CD4-positive, alpha-beta memory T cell (primary cell): ENCODE data around the gene PLCH2. TPM values are rescaled to one million over a fixed set of nuclear protein-coding genes. Genes with fewer than 3 reads are reported as not detected.

Experiments
- CTCF ChIA-PET: fragments of 350-600 bp; sonication (Branson Sonifier 250); formaldehyde crosslinking; loops from one replicate; lab custom pipeline; 2021; ENCODE audit warnings: inconsistent platforms; ENCODE audit not compliant: partially characterized antibody; lab: Charles Lee
- POLR2A ChIA-PET: fragments of 350-600 bp; sonication (Branson Sonifier 250); formaldehyde crosslinking; loops from one replicate; lab custom pipeline; 2021; ENCODE audit not compliant: partially characterized antibody; lab: Charles Lee
- DNase-seq, 5 donors: peaks; one replicate each; pipeline versions ENCODE4 v3.0.0 to v3.0.0-alpha.2; 2020 to 2022; ENCODE audit warnings: mixed read lengths in 1 of 5
- H3K27ac ChIP-seq: one replicate; pipeline ENCODE4 v1.7.0; 2013; ENCODE audit warnings: low read depth, low read length
- H3K27me3 ChIP-seq: 2 replicates; pipeline ENCODE4 v1.7.0; 2013; ENCODE audit warnings: mild to moderate bottlenecking, low read length, moderate library complexity; ENCODE audit not compliant: insufficient read depth
- H3K36me3 ChIP-seq: 2 replicates; pipeline ENCODE4 v1.7.0; 2013; ENCODE audit warnings: mild to moderate bottlenecking, low read length, moderate library complexity; ENCODE audit not compliant: insufficient read depth
- H3K4me1 ChIP-seq: 2 replicates; pipeline ENCODE4 v1.7.0; 2013; ENCODE audit warnings: mild to moderate bottlenecking, low read length, moderate library complexity; ENCODE audit not compliant: insufficient read depth
- H3K4me3 ChIP-seq, 2 donors: one replicate each; pipeline ENCODE4 v1.7.0; 2013; ENCODE audit warnings: low read length in 2 of 2, mild to moderate bottlenecking in 1 of 2
- H3K9me3 ChIP-seq, 2 donors: one replicate each; pipeline ENCODE4 v1.7.0; 2013; ENCODE audit warnings: low read length in 2 of 2, control low read depth in 1 of 2; ENCODE audit not compliant: control insufficient read depth in 1 of 2
- H3K27ac Mint-ChIP-seq, 7 donors: one replicate each; pipeline ENCODE4 v1.8.0; 2020 to 2021; ENCODE audit warnings: mixed read lengths in 7 of 7, mild to moderate bottlenecking in 6 of 7, inconsistent platforms in 3 of 7, moderate library complexity in 3 of 7
- H3K27me3 Mint-ChIP-seq, 2 donors: one replicate each; pipeline ENCODE4 v1.8.0; 2020 to 2021; ENCODE audit warnings: mixed read lengths in 2 of 2
- H3K36me3 Mint-ChIP-seq, 2 donors: one replicate each; pipeline ENCODE4 v1.8.0; 2020 to 2021; ENCODE audit warnings: mixed read lengths in 2 of 2, inconsistent platforms in 1 of 2, mild to moderate bottlenecking in 1 of 2
- H3K4me1 Mint-ChIP-seq, 4 donors: one replicate each; pipeline ENCODE4 v1.8.0; 2020 to 2021; ENCODE audit warnings: mixed read lengths in 4 of 4, mild to moderate bottlenecking in 1 of 4
- H3K4me3 Mint-ChIP-seq, 8 donors: one replicate each; pipeline ENCODE4 v1.8.0; 2020 to 2021; ENCODE audit warnings: mixed read lengths in 8 of 8, mild to moderate bottlenecking in 7 of 8, moderate library complexity in 6 of 8, inconsistent platforms in 3 of 8
- H3K9me3 Mint-ChIP-seq, 8 donors: one replicate each; pipeline ENCODE4 v1.8.0; 2020 to 2021; ENCODE audit warnings: mixed read lengths in 8 of 8, mild to moderate bottlenecking in 5 of 8, inconsistent platforms in 3 of 8, moderate library complexity in 1 of 8
- intact Hi-C: fragments of 100-400 bp; cut with micrococcal nuclease; formaldehyde crosslinking; loops from one replicate; pipeline ENCODE4 v1.15.1; 2023
- polyA plus RNA-seq, 2 donors: library from polyadenylated mRNA; unstranded; fragments of 300-500 nt; fragmentation: Illumina TruSeq; gene quantifications; one replicate each; pipeline ENCODE4 v1.2.3, GENCODE V29; 2021
- total RNA-seq, 2 experiments: library from RNA; stranded (reverse); gene quantifications; one replicate each; pipeline ENCODE4 v1.2.3, GENCODE V29; 2021

Gene PLCH2
- total and polyA plus RNA-seq, 4 experiments from 2014 or later = 2.0 to 31.6 (median 26.6) TPM; not detected in 1

GRCh38 chr1:2499260-2499659 lies 23.2 kb downstream of the PLCH2 start:
- Mint-ChIP-seq H3K27me3 (no peaks in the 10 kb centered on the region), H3K9me3 (no peaks in the 10 kb centered on the region)

GRCh38 chr1:2499986-2500596 lies 24.0 kb downstream of the PLCH2 start:
- H3K27me3 ChIP-seq = no peaks in the 10 kb centered on the region
- Mint-ChIP-seq H3K4me1 (peaks cover 7 to 35% (median 14%) of the 10 kb centered on the region in 4 donors), H3K36me3 (no peaks in the 10 kb centered on the region), H3K27me3 (no peaks in the 10 kb centered on the region), H3K4me3 (peak overlapping the region in 6 of 8 donors; percentile 29 to 58 (median 40)), H3K27ac (peak overlapping the region in 6 of 7 donors; percentile 23 to 66 (median 45)), H3K9me3 (no peaks in the 10 kb centered on the region)
- no peaks in the 10 kb centered on the region for H3K9me3 ChIP-seq
- no peaks in the 10 kb centered on the region for H3K36me3 ChIP-seq
- peak in 1 of 5 donors; percentile 24 for DNase-seq
- peaks cover 26% of the 10 kb centered on the region for H3K4me1 ChIP-seq
- H3K27ac ChIP-seq = no peak overlapping the region
- ChIA-PET CTCF (no interaction called here), POLR2A (interaction anchor here (0.8 to 1.2 kb wide), 5 partner anchors 26 to 84 kb away, joined by 3 to 5 read pairs (median 3); partner anchors contain the start of gene TNFRSF14)
- H3K4me3 ChIP-seq = no peak overlapping the region
- intact Hi-C loops = no loop called here

More at GRCh38 chr1:2499260-2499659, 23.2 kb downstream of the PLCH2 start:
- no peak overlapping the region for H3K27ac ChIP-seq
- ChIA-PET CTCF (no interaction called here), POLR2A (interaction anchor here (1.0 kb wide), 1 partner anchor 84 kb away, joined by 3 read pairs; no protein-coding TSS in a partner anchor)
- no peak for DNase-seq
- Mint-ChIP-seq H3K4me3 (no peak overlapping the region), H3K4me1 (peaks cover 8 to 37% (median 15%) of the 10 kb centered on the region in 4 donors), H3K36me3 (no peaks in the 10 kb centered on the region), H3K27ac (peak overlapping the region in 3 of 7 donors; percentile 41 to 68 (median 53))
- H3K9me3 ChIP-seq = no peaks in the 10 kb centered on the region
- intact Hi-C loops = no loop called here
- no peaks in the 10 kb centered on the region for H3K27me3 ChIP-seq
- peaks cover 27% of the 10 kb centered on the region for H3K4me1 ChIP-seq
- H3K36me3 ChIP-seq = no peaks in the 10 kb centered on the region
- no peak overlapping the region for H3K4me3 ChIP-seq

- intact Hi-C loops = no loop called here
- Mint-ChIP-seq H3K27me3 (no peaks in the 10 kb centered on the region), H3K4me1 (peaks cover 5 to 29% (median 11%) of the 10 kb centered on the region in 4 donors), H3K36me3 (no peaks in the 10 kb centered on the region), H3K27ac (no peak overlapping the region), H3K9me3 (no peaks in the 10 kb centered on the region), H3K4me3 (no peak overlapping the region)
- POLR2A ChIA-PET = interaction anchor here (1.0 to 2.5 kb wide), 6 partner anchors 14 to 84 kb away, joined by 3 to 11 read pairs (median 3); no protein-coding TSS in a partner anchor
- no peaks in the 10 kb centered on the region for H3K27me3 ChIP-seq
- H3K4me3 ChIP-seq = no peak overlapping the region
- CTCF ChIA-PET = no interaction called here
- peaks cover 22% of the 10 kb centered on the region for H3K4me1 ChIP-seq
- H3K9me3 ChIP-seq = no peaks in the 10 kb centered on the region
- no peak overlapping the region for H3K27ac ChIP-seq
- no peak for DNase-seq
- H3K36me3 ChIP-seq = no peaks in the 10 kb centered on the region
Observed at GRCh38 chr1:2501041-2501819, 25.1 kb downstream of the PLCH2 start.

GRCh38 chr1:2501820-2502119 lies 25.7 kb downstream of the PLCH2 start:
- ChIA-PET CTCF (no interaction called here), POLR2A (interaction anchor here (1.0 to 2.5 kb wide), 4 partner anchors 13 to 265 kb away, joined by 3 to 11 read pairs (median 3); no protein-coding TSS in a partner anchor)

GRCh38 chr1:2502210-2502609 lies 26.1 kb downstream of the PLCH2 start:
- intact Hi-C loops = no loop called here
- CTCF ChIA-PET = no interaction called here
- H3K9me3 Mint-ChIP-seq = no peaks in the 10 kb centered on the region
- H3K27me3 Mint-ChIP-seq = no peaks in the 10 kb centered on the region
- Histone ChIP-seq H3K4me3 (no peak overlapping the region), H3K4me1 (peaks cover 17% of the 10 kb centered on the region), H3K9me3 (no peaks in the 10 kb centered on the region), H3K27ac (no peak overlapping the region), H3K27me3 (no peaks in the 10 kb centered on the region), H3K36me3 (no peaks in the 10 kb centered on the region)
- H3K4me3 Mint-ChIP-seq = no peak overlapping the region
- peaks cover 5 to 20% (median 7%) of the 10 kb centered on the region in 4 donors for H3K4me1 Mint-ChIP-seq
- DNase-seq = no peak
- no peak overlapping the region for H3K27ac Mint-ChIP-seq
- POLR2A ChIA-PET = interaction anchor here (1.2 to 2.5 kb wide), 3 partner anchors 22 to 265 kb away, joined by 3 to 11 read pairs (median 3); no protein-coding TSS in a partner anchor
- no peaks in the 10 kb centered on the region for H3K36me3 Mint-ChIP-seq

More at GRCh38 chr1:2501820-2502119, 25.7 kb downstream of the PLCH2 start:
- Mint-ChIP-seq H3K9me3 (no peaks in the 10 kb centered on the region), H3K27ac (no peak overlapping the region), H3K4me3 (no peak overlapping the region), H3K4me1 (peaks cover 5 to 24% (median 7%) of the 10 kb centered on the region in 4 donors), H3K27me3 (no peaks in the 10 kb centered on the region), H3K36me3 (no peaks in the 10 kb centered on the region)
- no peaks in the 10 kb centered on the region for H3K9me3 ChIP-seq
- intact Hi-C loops = no loop called here
- H3K36me3 ChIP-seq = no peaks in the 10 kb centered on the region
- H3K4me1 ChIP-seq = peaks cover 17% of the 10 kb centered on the region
- H3K4me3 ChIP-seq = no peak overlapping the region
- H3K27ac ChIP-seq = no peak overlapping the region
- no peak for DNase-seq
- no peaks in the 10 kb centered on the region for H3K27me3 ChIP-seq

- H3K36me3 ChIP-seq = no peaks in the 10 kb centered on the region
- intact Hi-C loops = no loop called here
- Mint-ChIP-seq H3K27me3 (no peaks in the 10 kb centered on the region), H3K4me3 (no peak overlapping the region), H3K27ac (peak overlapping the region in 1 of 7 donors; percentile 30), H3K4me1 (peaks cover 5 to 17% (median 7%) of the 10 kb centered on the region in 4 donors), H3K9me3 (no peaks in the 10 kb centered on the region), H3K36me3 (peaks cover 0 to under 1% of the 10 kb centered on the region in 2 donors)
- POLR2A ChIA-PET = interaction anchor here (0.7 to 2.5 kb wide), 5 partner anchors 15 to 266 kb away, joined by 3 to 11 read pairs (median 3); partner anchors contain the start of gene PANK4
- H3K27me3 ChIP-seq = no peaks in the 10 kb centered on the region
- H3K4me3 ChIP-seq = no peak overlapping the region
- CTCF ChIA-PET = no interaction called here
- peaks cover 17% of the 10 kb centered on the region for H3K4me1 ChIP-seq
- no peak overlapping the region for H3K27ac ChIP-seq
- no peak for DNase-seq
- H3K9me3 ChIP-seq = no peaks in the 10 kb centered on the region
Observed at GRCh38 chr1:2502661-2503553, 26.8 kb downstream of the PLCH2 start.
